Neutrophil (primary cell): Measurements from ENCODE around the gene XRCC2.

Experiments used
- H3K27ac ChIP-seq: fragments of 200-600 bp; sonication (generic); 2 replicates; pipeline ENCODE4 v1.5.1; 2016; ENCODE audit warnings: mild to moderate bottlenecking, moderate library complexity
- H3K27me3 ChIP-seq: fragments of 200-600 bp; sonication (generic); 2 replicates; pipeline ENCODE4 v1.6.0; 2016; ENCODE audit warnings: mild to moderate bottlenecking
- H3K36me3 ChIP-seq: fragments of 200-600 bp; sonication (generic); 2 replicates; pipeline ENCODE4 v1.5.1; 2017
- H3K4me1 ChIP-seq, 2 experiments: fragments of 200-600 bp in 1 of 2; sonication (generic) in 1 of 2; 1 replicate in 1 of 2; 2 replicates in 1 of 2; pipeline versions ENCODE4 v1.5.1 to v1.6.1; 2013 to 2016; ENCODE audit warnings: low read depth in 1 of 2, low read length in 1 of 2, mild to moderate bottlenecking in 1 of 2, moderate library complexity in 1 of 2; ENCODE audit not compliant: control insufficient read depth in 1 of 2, insufficient read depth in 1 of 2
- H3K4me3 ChIP-seq, 2 experiments: fragments of 200-600 bp in 1 of 2; sonication (generic) in 1 of 2; 1 replicate in 1 of 2; 2 replicates in 1 of 2; pipeline ENCODE4 v1.5.1; 2013 to 2016; ENCODE audit warnings: low read depth in 1 of 2, low read length in 1 of 2, mild to moderate bottlenecking in 1 of 2, moderate library complexity in 1 of 2
- H3K9me3 ChIP-seq: fragments of 200-600 bp; sonication (generic); 2 replicates; pipeline ENCODE4 v1.5.1; 2016
- CTCF ChIP-seq: fragments of 200-600 bp; sonication (generic); IDR thresholded peaks from 2 replicates; pipeline ENCODE4 v1.5.1; 2016; ENCODE audit warnings: antibody characterized with exemption

The XRCC2 gene

GRCh38 chr7:152619027-152619739 is 56.8 kb downstream of the XRCC2 start:
- no peak for TF ChIP-seq CTCF
- no peak overlapping the region for H3K27ac ChIP-seq
- peaks cover 4% of the 10 kb centered on the region for H3K27me3 ChIP-seq
- no peak overlapping the region for H3K4me3 ChIP-seq
- H3K9me3 ChIP-seq = no peaks in the 10 kb centered on the region
- no peaks in the 10 kb centered on the region for H3K4me1 ChIP-seq
- H3K36me3 ChIP-seq = no peaks in the 10 kb centered on the region

- TF ChIP-seq CTCF = no peak
- Histone ChIP-seq H3K9me3 (no peaks in the 10 kb centered on the region), H3K4me1 (no peaks in the 10 kb centered on the region), H3K27me3 (peaks cover 4% of the 10 kb centered on the region), H3K27ac (no peak overlapping the region), H3K4me3 (no peak overlapping the region), H3K36me3 (no peaks in the 10 kb centered on the region)
Measured at GRCh38 chr7:152618427-152618826, 57.5 kb downstream of the XRCC2 start.

GRCh38 chr7:152617056-152617455 is 58.9 kb downstream of the XRCC2 start:
- H3K4me1 ChIP-seq = no peaks in the 10 kb centered on the region
- no peak overlapping the region for H3K4me3 ChIP-seq
- no peak for TF ChIP-seq CTCF
- H3K27me3 ChIP-seq = peaks cover 4% of the 10 kb centered on the region
- H3K36me3 ChIP-seq = no peaks in the 10 kb centered on the region
- H3K27ac ChIP-seq = no peak overlapping the region
- H3K9me3 ChIP-seq = no peaks in the 10 kb centered on the region

GRCh38 chr7:152615031-152615741 is 60.8 kb downstream of the XRCC2 start:
- Histone ChIP-seq H3K36me3 (no peaks in the 10 kb centered on the region), H3K27me3 (peaks cover 4% of the 10 kb centered on the region), H3K4me3 (no peak overlapping the region), H3K27ac (no peak overlapping the region), H3K9me3 (no peaks in the 10 kb centered on the region), H3K4me1 (no peaks in the 10 kb centered on the region)
- TF ChIP-seq CTCF = no peak

GRCh38 chr7:152608656-152609055 is 67.3 kb downstream of the XRCC2 start:
- H3K27me3 ChIP-seq = no peaks in the 10 kb centered on the region

More at GRCh38 chr7:152608656-152609055, 67.3 kb downstream of the XRCC2 start:
- Histone ChIP-seq H3K9me3 (no peaks in the 10 kb centered on the region), H3K4me1 (no peaks in the 10 kb centered on the region), H3K27ac (no peak overlapping the region), H3K4me3 (no peak overlapping the region), H3K36me3 (no peaks in the 10 kb centered on the region)
- no peak for TF ChIP-seq CTCF
